GM12873 (cell line): ENCODE data around the gene MAGEB17.

Source experiments
- TF ChIP-seq, protein P1 (sequence below): IDR thresholded peaks from 2 replicates; pipeline ENCODE4 v1.5.1; 2012; ENCODE audit warnings: low read depth, mild to moderate bottlenecking, moderate library complexity, low read length, control low read depth; ENCODE audit not compliant: insufficient read depth; ENCODE audit errors: missing control alignments

The MAGEB17 gene

DNA sequence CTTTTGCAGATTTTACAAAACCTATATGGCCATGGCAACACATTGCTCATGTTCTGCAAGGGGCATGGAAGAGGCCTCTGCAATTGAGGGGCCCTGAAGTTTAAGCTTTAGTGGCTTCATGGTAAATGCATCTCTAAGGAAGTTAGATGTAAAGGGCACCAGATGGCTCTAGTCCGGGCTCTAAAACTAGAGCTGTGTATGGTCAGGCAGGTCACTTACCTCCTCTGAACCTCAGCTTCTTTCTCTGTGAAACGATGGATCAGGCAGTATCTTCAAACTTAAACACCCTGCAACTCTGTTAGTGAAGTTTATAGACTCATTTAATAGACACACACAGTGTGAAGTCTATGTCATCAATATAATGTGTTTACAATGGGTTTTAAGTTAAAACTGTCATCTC lies 10.0 kb downstream of the MAGEB17 start:
- TF ChIP-seq, protein P1, sequence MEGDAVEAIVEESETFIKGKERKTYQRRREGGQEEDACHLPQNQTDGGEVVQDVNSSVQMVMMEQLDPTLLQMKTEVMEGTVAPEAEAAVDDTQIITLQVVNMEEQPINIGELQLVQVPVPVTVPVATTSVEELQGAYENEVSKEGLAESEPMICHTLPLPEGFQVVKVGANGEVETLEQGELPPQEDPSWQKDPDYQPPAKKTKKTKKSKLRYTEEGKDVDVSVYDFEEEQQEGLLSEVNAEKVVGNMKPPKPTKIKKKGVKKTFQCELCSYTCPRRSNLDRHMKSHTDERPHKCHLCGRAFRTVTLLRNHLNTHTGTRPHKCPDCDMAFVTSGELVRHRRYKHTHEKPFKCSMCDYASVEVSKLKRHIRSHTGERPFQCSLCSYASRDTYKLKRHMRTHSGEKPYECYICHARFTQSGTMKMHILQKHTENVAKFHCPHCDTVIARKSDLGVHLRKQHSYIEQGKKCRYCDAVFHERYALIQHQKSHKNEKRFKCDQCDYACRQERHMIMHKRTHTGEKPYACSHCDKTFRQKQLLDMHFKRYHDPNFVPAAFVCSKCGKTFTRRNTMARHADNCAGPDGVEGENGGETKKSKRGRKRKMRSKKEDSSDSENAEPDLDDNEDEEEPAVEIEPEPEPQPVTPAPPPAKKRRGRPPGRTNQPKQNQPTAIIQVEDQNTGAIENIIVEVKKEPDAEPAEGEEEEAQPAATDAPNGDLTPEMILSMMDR = no peak

DNA sequence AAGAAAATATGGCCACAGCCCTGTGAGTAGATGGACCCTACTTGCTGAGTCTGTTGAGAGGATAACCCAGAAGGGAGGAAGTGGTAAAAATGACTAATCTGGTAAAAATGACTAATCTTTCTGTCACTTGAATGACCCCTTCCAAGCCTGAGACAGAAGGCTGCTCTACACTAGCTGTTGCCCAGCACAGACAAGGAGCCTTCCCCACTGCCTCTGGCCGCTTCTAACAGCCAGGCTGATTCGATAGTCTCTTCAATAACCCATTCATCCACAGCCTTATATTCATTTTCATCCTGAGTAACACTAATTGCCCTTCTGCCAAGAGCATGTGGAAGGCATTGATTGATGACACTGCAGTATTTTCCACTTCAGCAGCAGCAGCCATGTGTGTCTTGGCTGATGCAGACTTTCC lies 18.4 kb downstream of the MAGEB17 start:
- TF ChIP-seq, protein P1 = no peak

DNA sequence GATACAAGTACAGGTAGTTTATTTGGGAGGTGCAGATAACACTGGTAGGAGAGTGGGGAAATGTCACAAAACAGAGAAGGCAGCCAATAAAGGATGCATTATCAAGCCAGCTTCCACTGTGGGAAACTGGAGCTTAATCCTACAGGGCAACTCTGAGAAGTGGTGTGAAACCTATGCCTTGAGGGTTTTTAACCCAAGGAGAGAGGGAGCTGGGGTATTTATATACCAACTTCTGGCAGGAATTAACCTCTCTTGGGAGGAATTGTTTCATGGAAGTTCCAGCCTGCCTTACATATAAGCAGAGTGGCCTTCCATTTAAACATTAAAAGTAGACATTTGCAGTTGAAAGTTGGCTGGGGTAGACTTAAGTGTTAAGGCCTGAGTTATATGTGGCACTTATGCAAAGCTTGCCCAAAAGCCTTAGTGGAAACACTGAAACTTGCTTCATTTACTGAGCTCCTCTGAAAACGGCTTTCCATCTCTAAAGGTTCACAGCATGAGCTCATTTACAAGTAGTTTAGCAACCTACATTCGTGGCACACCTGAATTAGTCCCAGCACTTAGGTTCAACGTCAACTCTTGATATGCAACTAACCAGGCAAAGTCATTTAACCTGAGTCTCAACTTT lies 19.2 kb downstream of the MAGEB17 start:
- TF ChIP-seq, protein P1 = no peak

DNA sequence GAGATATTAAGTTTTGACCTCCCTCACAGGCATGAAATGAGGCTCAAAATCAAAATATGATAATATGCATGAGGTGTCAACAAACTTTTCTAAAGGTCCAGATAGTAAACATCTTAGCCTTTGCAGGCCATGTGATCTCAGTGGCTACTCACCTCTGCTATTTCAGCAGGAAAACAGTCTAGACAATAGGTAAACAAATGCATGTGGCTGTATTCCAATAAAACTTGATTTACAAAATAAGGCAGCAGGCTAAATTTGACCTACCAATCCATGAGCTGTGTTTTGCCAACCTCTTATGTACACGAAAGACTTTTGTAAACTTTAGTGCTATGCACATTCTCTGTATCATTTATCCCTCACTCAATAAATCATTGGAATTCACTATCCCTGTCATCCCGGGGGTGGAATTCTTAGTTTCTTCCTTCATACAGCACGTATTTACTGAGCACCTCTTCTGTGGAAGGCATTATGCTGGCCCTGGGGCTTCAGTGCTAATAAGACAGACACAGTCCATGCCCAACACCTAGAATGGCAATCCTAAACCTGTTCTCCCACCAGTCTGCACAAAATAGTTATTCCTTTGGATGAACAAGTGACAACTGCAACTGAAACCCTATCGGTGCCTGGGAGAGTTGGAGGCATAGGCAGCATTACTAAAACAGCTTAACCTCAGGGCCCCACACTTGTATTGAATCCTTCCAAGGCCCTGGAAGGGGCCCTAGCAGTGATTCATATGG lies 19.9 kb downstream of the MAGEB17 start:
- TF ChIP-seq, protein P1 = no peak

DNA sequence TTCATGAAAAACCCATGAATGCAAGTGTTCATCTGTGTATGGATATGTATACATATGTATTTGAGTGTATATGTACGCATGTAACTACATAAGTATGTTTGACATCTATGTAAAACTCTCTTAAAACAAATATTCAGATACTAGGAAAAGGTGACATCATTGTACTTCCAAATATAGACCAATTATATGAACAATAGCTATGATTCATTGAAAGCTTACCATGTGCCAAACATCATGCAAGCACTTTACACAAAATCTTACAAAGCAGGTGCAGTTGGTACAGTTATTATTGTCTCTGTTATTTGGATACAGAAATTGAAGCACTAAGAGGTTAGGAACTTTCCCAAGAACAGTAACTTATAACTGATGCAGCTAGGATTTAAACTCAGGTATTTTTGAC lies 21.4 kb downstream of the MAGEB17 start:
- TF ChIP-seq, protein P1 = no peak

DNA sequence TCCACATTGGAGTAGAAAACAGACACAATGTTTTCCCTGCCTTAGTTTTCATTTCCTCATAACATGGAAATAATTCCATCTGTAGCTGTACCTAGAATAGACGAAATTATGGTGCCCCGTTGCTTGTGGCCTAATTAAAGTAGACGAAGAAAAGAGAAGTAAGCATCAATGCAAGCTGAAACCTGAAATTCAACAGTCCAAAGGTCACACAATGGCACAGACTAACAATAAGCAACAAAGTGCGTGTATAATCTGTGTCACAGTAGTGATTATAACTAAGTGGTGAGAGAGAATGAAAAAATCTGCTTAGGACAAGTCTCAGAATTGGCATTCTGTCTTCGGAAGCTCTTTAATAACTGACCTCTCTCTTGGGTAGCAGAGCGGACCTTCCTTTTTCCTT lies 24.3 kb downstream of the MAGEB17 start:
- TF ChIP-seq, protein P1 = no peak

DNA sequence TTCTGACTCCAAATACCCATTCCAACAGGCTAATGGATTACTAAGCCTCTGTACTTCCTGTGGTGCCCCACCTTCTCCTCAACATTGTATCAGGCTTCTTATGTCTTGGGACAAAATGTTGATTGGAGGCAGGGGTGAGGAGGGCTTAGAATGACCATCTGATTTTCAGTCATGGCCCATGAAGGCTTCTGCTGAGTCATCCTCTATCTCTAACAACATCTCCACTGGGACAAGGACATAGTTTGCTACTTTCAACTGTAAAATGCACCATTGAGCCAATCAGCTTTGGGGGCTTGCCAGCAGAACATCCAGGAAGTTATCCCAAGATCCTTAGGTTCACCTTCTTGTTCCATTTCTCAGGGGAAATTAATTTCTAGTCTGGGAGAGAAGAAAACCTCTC lies 29.5 kb downstream of the MAGEB17 start:
- TF ChIP-seq, protein P1 = no peak
